DMS79 treated with DMSO at 0.1 percent for 48 hours (cell line): ENCODE data around the gene MAP1B.

Source experiments
- DNase-seq: peaks from one replicate; lab custom pipeline; 2025; lab: John Stamatoyannopoulos, UW

Gene MAP1B

GRCh38 chr5:72096602-72097188 lies 10.6 kb upstream of the MAP1B start:
- DNase-seq, result no peak

- DNase-seq, result no peak
Observed at GRCh38 chr5:72101828-72102227, 5.4 kb upstream of the MAP1B start.

- DNase-seq, result no peak
Observed at GRCh38 chr5:72106817-72107130, 501 bp upstream of the MAP1B start.

- DNase-seq, result no peak
Observed at GRCh38 chr5:72107901-72108201, 576 bp downstream of the MAP1B start.

GRCh38 chr5:72108202-72109061 lies 1.2 kb downstream of the MAP1B start:
- peak; percentile 25 for DNase-seq

- DNase-seq, result no peak
Observed at GRCh38 chr5:72109062-72109411, 1.8 kb downstream of the MAP1B start.

- peak; percentile 11 for DNase-seq
Observed at GRCh38 chr5:72109625-72110024, 2.4 kb downstream of the MAP1B start.

- DNase-seq, result no peak
Observed at GRCh38 chr5:72110394-72111013, 3.2 kb downstream of the MAP1B start.

GRCh38 chr5:72112389-72112788 lies 5.1 kb downstream of the MAP1B start:
- no peak for DNase-seq

- DNase-seq, result no peak
Observed at GRCh38 chr5:72114629-72115028, 7.4 kb downstream of the MAP1B start.

GRCh38 chr5:72115296-72115695 lies 8.0 kb downstream of the MAP1B start:
- no peak for DNase-seq

- no peak for DNase-seq
Observed at GRCh38 chr5:72117307-72117706, 10.0 kb downstream of the MAP1B start.

- DNase-seq, result peak; percentile 65
Observed at GRCh38 chr5:72121052-72121779, 13.9 kb downstream of the MAP1B start.

GRCh38 chr5:72121780-72122445 lies 14.6 kb downstream of the MAP1B start:
- DNase-seq, result no peak

- peak; percentile 27 for DNase-seq
Observed at GRCh38 chr5:72122602-72123001, 15.3 kb downstream of the MAP1B start.

GRCh38 chr5:72123764-72124376 lies 16.6 kb downstream of the MAP1B start:
- DNase-seq, result peak; percentile 30

GRCh38 chr5:72125271-72125940 lies 18.1 kb downstream of the MAP1B start:
- no peak for DNase-seq

GRCh38 chr5:72125941-72126620 lies 18.8 kb downstream of the MAP1B start:
- no peak for DNase-seq

- DNase-seq, result no peak
Observed at GRCh38 chr5:72126796-72127195, 19.5 kb downstream of the MAP1B start.

GRCh38 chr5:72129725-72130124 lies 22.4 kb downstream of the MAP1B start:
- no peak for DNase-seq

GRCh38 chr5:72130351-72130761 lies 23.1 kb downstream of the MAP1B start:
- no peak for DNase-seq
